Keratinocyte (primary cell): ENCODE measurements around the gene NDUFAF8. TPM values are rescaled to one million over a fixed set of nuclear protein-coding genes. Genes with fewer than 3 reads are reported as not detected.

Source experiments
- DNase-seq: peaks from one replicate; pipeline ENCODE4 v3.0.0-alpha.2; 2011; ENCODE audit warnings: low read depth, missing footprints, low spot score
- FAIRE-seq: peaks from 2 replicates; lab custom pipeline; 2011; peaks lifted over from hg19 to GRCh38; lab: Jason Lieb, UNC
- H2AFZ ChIP-seq: 2 replicates; pipeline ENCODE4 v1.6.0; 2012; ENCODE audit warnings: low read length, control low read depth, inconsistent platforms; ENCODE audit not compliant: control insufficient read depth
- H3K27ac ChIP-seq: 2 replicates; pipeline ENCODE4 v1.5.1; 2011; ENCODE audit warnings: low read length; ENCODE audit not compliant: control insufficient read depth, insufficient read depth
- H3K27me3 ChIP-seq: 3 replicates; pipeline ENCODE4 v1.6.0; 2011; ENCODE audit warnings: low read length; ENCODE audit not compliant: control insufficient read depth, insufficient read depth; ENCODE audit errors: extremely low read depth
- H3K36me3 ChIP-seq, 2 experiments: 2 replicates in 1 of 2; 3 replicates in 1 of 2; pipeline ENCODE4 v1.5.1; 2011; ENCODE audit warnings: low read length in 2 of 2, mild to moderate bottlenecking in 1 of 2; ENCODE audit not compliant: control insufficient read depth in 2 of 2, insufficient read depth in 2 of 2; ENCODE audit errors: extremely low read depth in 1 of 2
- H3K4me1 ChIP-seq: 3 replicates; pipeline ENCODE4 v1.5.1; 2011; ENCODE audit warnings: low read length; ENCODE audit not compliant: control insufficient read depth, insufficient read depth; ENCODE audit errors: extremely low read depth
- H3K4me2 ChIP-seq: 3 replicates; pipeline ENCODE4 v1.6.0; 2011; ENCODE audit warnings: low read depth, low read length; ENCODE audit not compliant: control insufficient read depth, insufficient read depth; ENCODE audit errors: extremely low read depth
- H3K4me3 ChIP-seq, 3 experiments: fragments of 200-600 bp in 1 of 3; sonication (generic) in 1 of 3; 2 replicates in 2 of 3; 3 replicates in 1 of 3; pipeline ENCODE4 v1.5.1; 2011 to 2016; ENCODE audit warnings: low read length in 3 of 3, mild to moderate bottlenecking in 3 of 3, control low read depth in 2 of 3, inconsistent platforms in 1 of 3, low read depth in 1 of 3, mixed read lengths in 1 of 3, mixed run types in 1 of 3, moderate library complexity in 1 of 3; ENCODE audit not compliant: control insufficient read depth in 2 of 3, insufficient read depth in 2 of 3; ENCODE audit errors: extremely low read depth in 1 of 3
- H3K79me2 ChIP-seq: 2 replicates; pipeline ENCODE4 v1.6.0; 2012; ENCODE audit warnings: low read length; ENCODE audit not compliant: control insufficient read depth, insufficient read depth
- H3K9ac ChIP-seq: 3 replicates; pipeline ENCODE4 v1.6.0; 2011; ENCODE audit warnings: low read length; ENCODE audit not compliant: control insufficient read depth, insufficient read depth; ENCODE audit errors: extremely low read depth
- H3K9me1 ChIP-seq: 3 replicates; pipeline ENCODE4 v1.6.0; 2011; ENCODE audit warnings: low read length; ENCODE audit not compliant: control insufficient read depth, insufficient read depth; ENCODE audit errors: extremely low read depth
- H3K9me3 ChIP-seq: 2 replicates; pipeline ENCODE4 v1.5.1; 2012; ENCODE audit warnings: low read depth, low read length; ENCODE audit not compliant: control insufficient read depth
- H4K20me1 ChIP-seq: 3 replicates; pipeline ENCODE4 v1.6.0; 2011; ENCODE audit warnings: low read length; ENCODE audit not compliant: control insufficient read depth, insufficient read depth; ENCODE audit errors: extremely low read depth
- EZH2 ChIP-seq: IDR thresholded peaks from one replicate; pipeline ENCODE4 v1.6.1; 2012; ENCODE audit warnings: inconsistent platforms, mild to moderate bottlenecking, low read length, moderate library complexity
- dilution Hi-C: fragments of 300-500 bp; cut with MboI; formaldehyde crosslinking; loops from one replicate; pipeline ENCODE4 v1.7.0; 2020; ENCODE audit warnings: low sequenced_read_pairs; ENCODE audit not compliant: extremely low pct_ligation_motif_present
- polyA plus RNA-seq, 5 experiments: library from polyadenylated mRNA; depleted of rRNA in 3 of 5; stranded (reverse) in 3 of 5; stranded (forward) in 1 of 5; unstranded in 1 of 5; fragments of >200 nt; gene quantifications; 1 replicate in 1 of 5; 2 replicates in 3 of 5; 3 replicates in 1 of 5; pipeline versions ENCODE4 v1.2.1 to v1.2.3, GENCODE V29; 2011 to 2012; ENCODE audit warnings: missing spikeins in 2 of 5, low read depth in 1 of 5, low replicate concordance in 1 of 5
- TF ChIP-seq, protein P1 (sequence below), 3 experiments: IDR thresholded peaks in 1 of 3; conservative IDR thresholded peaks in 1 of 3; optimal IDR thresholded peaks in 1 of 3; 2 replicates in 2 of 3; 3 replicates in 1 of 3; pipeline versions ENCODE3 to v1.5.1; 2011; ENCODE audit warnings: low read length in 3 of 3, mild to moderate bottlenecking in 3 of 3, moderate library complexity in 2 of 3, control low read depth in 1 of 3, inconsistent platforms in 1 of 3; ENCODE audit not compliant: insufficient read depth in 2 of 3; ENCODE audit errors: extremely low read depth in 1 of 3

Gene NDUFAF8
- polyA plus RNA-seq, 1 donor (not counting 4 experiments of a cell fraction or from before 2014, with no cell fraction given): 171 TPM

DNA sequence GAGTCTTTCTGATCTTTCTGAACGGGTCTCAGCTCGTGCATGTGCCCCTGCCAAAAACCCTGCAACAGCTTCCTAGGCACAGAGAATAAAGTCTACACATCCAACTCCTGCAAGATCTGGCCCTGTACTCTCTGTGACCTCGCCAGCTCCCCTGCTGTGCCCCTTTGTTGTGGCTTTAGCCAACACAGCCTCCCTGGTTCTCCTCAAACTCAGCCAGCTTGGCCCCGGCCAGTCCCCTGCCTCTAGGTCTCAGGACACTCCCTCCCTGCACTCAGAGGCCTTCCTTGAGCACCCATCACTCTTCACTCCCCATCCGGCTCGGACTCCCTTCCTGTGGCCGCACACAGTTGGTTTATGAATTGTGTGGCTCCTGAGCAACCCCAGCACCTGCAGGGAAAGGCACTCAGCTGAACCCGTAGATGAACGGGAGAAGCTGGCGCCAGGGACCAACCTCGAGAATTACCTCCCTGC, 17.7 kb upstream of the NDUFAF8 start:
- no peak overlapping the region for H3K27ac ChIP-seq
- TF ChIP-seq EZH2: no peak
- TF ChIP-seq, protein P1, sequence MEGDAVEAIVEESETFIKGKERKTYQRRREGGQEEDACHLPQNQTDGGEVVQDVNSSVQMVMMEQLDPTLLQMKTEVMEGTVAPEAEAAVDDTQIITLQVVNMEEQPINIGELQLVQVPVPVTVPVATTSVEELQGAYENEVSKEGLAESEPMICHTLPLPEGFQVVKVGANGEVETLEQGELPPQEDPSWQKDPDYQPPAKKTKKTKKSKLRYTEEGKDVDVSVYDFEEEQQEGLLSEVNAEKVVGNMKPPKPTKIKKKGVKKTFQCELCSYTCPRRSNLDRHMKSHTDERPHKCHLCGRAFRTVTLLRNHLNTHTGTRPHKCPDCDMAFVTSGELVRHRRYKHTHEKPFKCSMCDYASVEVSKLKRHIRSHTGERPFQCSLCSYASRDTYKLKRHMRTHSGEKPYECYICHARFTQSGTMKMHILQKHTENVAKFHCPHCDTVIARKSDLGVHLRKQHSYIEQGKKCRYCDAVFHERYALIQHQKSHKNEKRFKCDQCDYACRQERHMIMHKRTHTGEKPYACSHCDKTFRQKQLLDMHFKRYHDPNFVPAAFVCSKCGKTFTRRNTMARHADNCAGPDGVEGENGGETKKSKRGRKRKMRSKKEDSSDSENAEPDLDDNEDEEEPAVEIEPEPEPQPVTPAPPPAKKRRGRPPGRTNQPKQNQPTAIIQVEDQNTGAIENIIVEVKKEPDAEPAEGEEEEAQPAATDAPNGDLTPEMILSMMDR (optimal IDR thresholded peaks at IDR 0.05 in 1 of 3, IDR thresholded peaks at IDR 0.05 in 1 of 3, conservative IDR thresholded peaks at IDR 0.05 in 1 of 3; ENCODE audit: extremely low read depth in 1 of 3, insufficient read depth in 2 of 3, low read length in 3 of 3): no peak
- DNase-seq (no peak), FAIRE-seq (no peak)
- H3K27me3 ChIP-seq: no peaks in the 10 kb centered on the region
- dilution Hi-C loops: no loop called here
- no peaks in the 10 kb centered on the region for H3K9me3 ChIP-seq
- no peaks in the 10 kb centered on the region for H3K9me1 ChIP-seq
- H3K9ac ChIP-seq: no peak overlapping the region
- no peaks in the 10 kb centered on the region for H3K79me2 ChIP-seq
- peak overlapping the region; percentile 87 for H3K4me2 ChIP-seq
- no peaks in the 10 kb centered on the region for H4K20me1 ChIP-seq
- no peak overlapping the region for H2AFZ ChIP-seq
- peaks cover 17% of the 10 kb centered on the region for H3K4me1 ChIP-seq
- H3K36me3 ChIP-seq: no peaks in the 10 kb centered on the region
- H3K4me3 ChIP-seq: peak overlapping the region in 1 of 3 experiments; percentile 67

DNA sequence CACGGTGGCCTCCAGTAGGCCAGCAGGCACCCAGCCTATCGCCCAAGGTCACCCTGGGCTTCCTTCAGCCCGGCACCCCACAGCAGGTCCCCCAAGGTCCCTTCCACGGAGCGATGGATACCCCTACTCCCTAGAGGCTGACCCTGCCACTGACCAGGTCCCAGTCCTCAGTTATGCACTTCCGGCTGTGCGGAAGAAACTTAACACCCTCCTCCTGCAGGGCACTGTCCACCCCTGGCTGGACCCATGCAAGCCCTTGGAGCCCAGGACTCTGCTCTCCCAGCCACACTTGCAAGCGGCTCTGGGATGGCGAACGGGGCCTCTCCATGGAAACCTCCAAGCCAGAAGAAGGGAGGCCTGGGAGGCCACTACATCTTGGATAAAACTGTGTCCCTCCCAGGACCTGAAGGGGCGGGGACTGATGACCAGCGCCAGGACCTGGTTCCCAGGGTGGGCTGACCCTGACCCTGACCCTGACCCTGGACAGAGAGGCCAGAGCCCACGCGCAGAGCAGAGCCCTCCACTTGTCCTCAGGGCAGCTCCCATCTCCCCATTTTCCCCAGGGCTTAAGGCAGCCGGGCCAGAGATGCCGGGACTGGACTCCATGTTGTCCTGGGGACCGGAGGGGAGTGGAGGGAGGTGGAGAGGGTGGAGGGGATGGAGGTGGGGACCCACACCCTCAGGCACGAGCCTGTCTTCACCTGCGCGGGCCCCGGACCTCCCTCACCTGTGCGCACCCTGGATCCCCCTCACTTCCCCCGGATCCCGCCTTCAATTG, 17.1 kb upstream of the NDUFAF8 start:
- TF ChIP-seq, protein P1 (optimal IDR thresholded peaks at IDR 0.05 in 1 of 3, IDR thresholded peaks at IDR 0.05 in 1 of 3, conservative IDR thresholded peaks at IDR 0.05 in 1 of 3; ENCODE audit: extremely low read depth in 1 of 3, insufficient read depth in 2 of 3, low read length in 3 of 3): no peak
- no peak for TF ChIP-seq EZH2

More for the DNA sequence above, 17.1 kb upstream of the NDUFAF8 start:
- dilution Hi-C loops: no loop called here
- Histone ChIP-seq H4K20me1 (no peaks in the 10 kb centered on the region), H3K27me3 (no peaks in the 10 kb centered on the region), H3K9me3 (no peaks in the 10 kb centered on the region), H3K4me3 (peak overlapping the region; percentile 51 to 79 (median 67)), H3K9me1 (no peaks in the 10 kb centered on the region), H3K27ac (no peak overlapping the region), H3K9ac (peak overlapping the region; percentile 56), H3K79me2 (no peaks in the 10 kb centered on the region), H3K36me3 (no peaks in the 10 kb centered on the region), H2AFZ (peak overlapping the region; percentile 44), H3K4me2 (peak overlapping the region; percentile 87), H3K4me1 (peaks cover 17% of the 10 kb centered on the region)
- FAIRE-seq: no peak
- no peak for DNase-seq
